K562 (cell line): ENCODE data around the gene PSMD1. TPM values are rescaled to one million over a fixed set of nuclear protein-coding genes. Genes with fewer than 3 reads are reported as not detected.
A peak's percentile ranks its signal among the peaks of the same experiment; 100 is the strongest.

Experiments
- ATAC-seq: fragments of 200-7000 bp; cut with Tn5 transposase; 3 replicates; pipeline ENCODE4 v1.9.1; 2020; ENCODE audit warnings: moderate library complexity
- BruUV-seq: library from RNA; stranded (reverse); fragments of 400-500 nt; replicated peaks from 2 replicates; lab custom pipeline; 2021; lab: Mats Ljungman, UMichigan
- CTCF ChIA-PET: fragments of 300-600 bp; formaldehyde crosslinking; extraction: SDS; loops from one replicate; lab custom pipeline; 2021; ENCODE audit warnings: low intra/inter-chr PET ratio; lab: Yijun Ruan, JAX
- POLR2A ChIA-PET: fragments of 300-600, 350-650 bp; sonication (Branson Sonifier 250); formaldehyde crosslinking; extraction: SDS; loops from one replicate; lab custom pipeline; 2021; ENCODE audit warnings: antibody characterized with exemption, inconsistent platforms; lab: Yijun Ruan, JAX
- DNase-seq, 4 experiments: peaks; one replicate each; pipeline versions ENCODE4 v3.0.0 to v3.0.0-alpha.2; 2011 to 2018; ENCODE audit warnings: low spot score in 3 of 4, mixed read lengths in 3 of 4; ENCODE audit errors: extremely low read depth in 1 of 4
- FAIRE-seq: peaks from 2 replicates; lab custom pipeline; 2011; peaks lifted over from hg19 to GRCh38; lab: Jason Lieb, UNC
- H2AFZ ChIP-seq: 2 replicates; pipeline ENCODE4 v1.6.0; 2011; ENCODE audit warnings: low read depth, low read length, control low read depth, inconsistent platforms
- H3K27ac ChIP-seq: fragments of 200-600 bp; 3 replicates; pipeline ENCODE4 v1.8.0; 2011; ENCODE audit warnings: low read depth, mild to moderate bottlenecking, control low read depth, inconsistent platforms, low read length, moderate library complexity, mixed read lengths; ENCODE audit errors: extremely low read depth
- H3K27me3 ChIP-seq, 2 experiments: fragments of 300-600 bp in 1 of 2; 2 replicates in 1 of 2; 3 replicates in 1 of 2; pipeline versions ENCODE4 v1.6.0 to v1.8.0; 2011; ENCODE audit warnings: inconsistent platforms in 2 of 2, low read length in 2 of 2, mild to moderate bottlenecking in 1 of 2, mixed read lengths in 1 of 2, moderate library complexity in 1 of 2; ENCODE audit not compliant: control insufficient read depth in 2 of 2, insufficient read depth in 2 of 2
- H3K36me3 ChIP-seq: fragments of 300-600 bp; 3 replicates; pipeline ENCODE4 v1.8.0; 2011; ENCODE audit warnings: mild to moderate bottlenecking, low read length, inconsistent platforms; ENCODE audit not compliant: control insufficient read depth, insufficient read depth
- H3K4me1 ChIP-seq, 2 experiments: fragments of 200-600 bp in 1 of 2; replicated peaks in 1 of 2; 2 replicates in 1 of 2; 3 replicates in 1 of 2; pipeline versions ENCODE4 v1.5.1 to v1.8.0; 2011; ENCODE audit warnings: inconsistent platforms in 2 of 2, low read length in 2 of 2, mild to moderate bottlenecking in 1 of 2, mixed read lengths in 1 of 2, moderate library complexity in 1 of 2; ENCODE audit not compliant: control insufficient read depth in 2 of 2, insufficient read depth in 2 of 2
- H3K4me2 ChIP-seq: 2 replicates; pipeline ENCODE4 v1.6.1; 2011; ENCODE audit warnings: low read length, control low read depth, inconsistent platforms, mixed read lengths; ENCODE audit not compliant: insufficient read depth
- H3K4me3 ChIP-seq: fragments of 200-600 bp; sonication (generic), shearing (Covaris generic); 2 replicates; pipeline ENCODE4 v1.5.1; 2016; ENCODE audit warnings: control low read depth, inconsistent platforms
- H3K79me2 ChIP-seq: fragments of 200-600 bp; 3 replicates; pipeline ENCODE4 v1.8.0; 2011; ENCODE audit warnings: low read length, inconsistent platforms; ENCODE audit not compliant: control insufficient read depth, insufficient read depth
- H3K9ac ChIP-seq, 2 experiments: 2 replicates each; pipeline versions ENCODE4 v1.6.0 to v1.6.1; 2011; ENCODE audit warnings: low read depth in 2 of 2, low read length in 2 of 2, control low read depth in 1 of 2, inconsistent platforms in 1 of 2, mild to moderate bottlenecking in 1 of 2, mixed read lengths in 1 of 2; ENCODE audit not compliant: insufficient read depth in 1 of 2
- H3K9me1 ChIP-seq: one replicate; pipeline ENCODE4 v1.6.0; 2011; ENCODE audit warnings: inconsistent platforms, mild to moderate bottlenecking, low read length, moderate library complexity; ENCODE audit not compliant: control insufficient read depth, insufficient read depth
- H3K9me3 ChIP-seq: replicated peaks from 2 replicates; pipeline ENCODE4 v1.5.1; 2011; ENCODE audit warnings: low read depth, low read length, inconsistent platforms; ENCODE audit not compliant: control insufficient read depth, insufficient read depth
- H4K20me1 ChIP-seq: replicated peaks from 2 replicates; pipeline ENCODE4 v1.6.1; 2011; ENCODE audit warnings: low read length, inconsistent platforms, mixed read lengths; ENCODE audit not compliant: control insufficient read depth, insufficient read depth
- CBFA2T3 ChIP-seq: fragments of 450-650 bp; IDR thresholded peaks from 2 replicates; pipeline ENCODE4 v1.6.1; 2017
- ERF ChIP-seq: fragments of 450-650 bp; formaldehyde crosslinking; IDR thresholded peaks from 2 replicates; pipeline ENCODE4 v1.4.0; 2020; ENCODE audit warnings: mild to moderate bottlenecking, mixed read lengths
- ESRRB ChIP-seq: fragments of 250-450 bp; sonication (Bioruptor Pico); IDR thresholded peaks from 2 replicates; pipeline ENCODE4 v1.5.0; 2020; ENCODE audit warnings: mild to moderate bottlenecking, moderate library complexity, borderline replicate concordance
- HDAC1 ChIP-seq, 2 experiments: fragments of 450-650 bp; IDR thresholded peaks; 2 replicates each; pipeline ENCODE4 v1.6.1; 2016 to 2017; ENCODE audit warnings: inconsistent platforms in 1 of 2, mild to moderate bottlenecking in 1 of 2, moderate library complexity in 1 of 2
- HNRNPUL1 ChIP-seq: fragments of 200-400 bp; formaldehyde crosslinking; IDR thresholded peaks from 2 replicates; pipeline ENCODE4 v1.6.1; 2017; ENCODE audit warnings: low read length
- PTBP1 ChIP-seq: fragments of 200-400 bp; formaldehyde crosslinking; IDR thresholded peaks from 2 replicates; pipeline ENCODE4 v1.6.1; 2017; ENCODE audit warnings: low read depth, low read length
- RBBP5 ChIP-seq: fragments of 200-600 bp; sonication (generic); IDR thresholded peaks from 2 replicates; pipeline ENCODE4 v1.6.1; 2012; ENCODE audit warnings: borderline replicate concordance, mild to moderate bottlenecking, low read length, control low read depth, inconsistent platforms; ENCODE audit not compliant: insufficient read depth, poor library complexity, severe bottlenecking
- SAP30 ChIP-seq: fragments of 200-600 bp; sonication (generic); IDR thresholded peaks from 2 replicates; pipeline ENCODE4 v1.6.1; 2012; ENCODE audit warnings: borderline replicate concordance, low read depth, mild to moderate bottlenecking, moderate library complexity, low read length, control low read depth, inconsistent platforms; ENCODE audit not compliant: insufficient read depth, poor library complexity, severe bottlenecking
- TRIM24 ChIP-seq, 2 experiments: fragments of 450-650 bp; IDR thresholded peaks; 2 replicates each; pipeline ENCODE4 v1.6.1; 2016
- WGBS: fragments of 100-300 bp; shearing (Covaris generic); methylation state at CpG from one replicate; pipeline ENCODE4 v1.1.6; 2016; ENCODE audit warnings: low coverage, mixed read lengths; ENCODE audit not compliant: insufficient coverage; ENCODE audit errors: missing lambda C conversion rate; 5-methylcytosine and 5-hydroxymethylcytosine counted together
- in situ Hi-C: fragments of 300-500 bp; cut with MboI; formaldehyde crosslinking; loops from 4 replicates; pipeline ENCODE4 v1.15.0; 2018; ENCODE audit warnings: inconsistent platforms, mixed read lengths
- intact Hi-C: fragments of 100-400 bp; cut with micrococcal nuclease; formaldehyde crosslinking; loops from 2 replicates; pipeline ENCODE4 v1.14.2; 2022
- polyA plus RNA-seq, 8 experiments: library from polyadenylated mRNA; depleted of rRNA in 4 of 8; stranded (reverse) in 5 of 8; unstranded in 3 of 8; fragments of >200 nt; fragmentation: Nextera tagmentation in 2 of 8; fragmentation: Illumina TruSeq in 1 of 8; extraction: Ambion mirVana in 2 of 8; extraction: Trizol in 1 of 8; gene quantifications; 2 replicates each; pipeline versions ENCODE4 v1.2.1 to v1.2.3, GENCODE V29; 2011 to 2014; ENCODE audit warnings: inconsistent platforms in 1 of 8, missing spikeins in 1 of 8
- total RNA-seq, 7 experiments: library from RNA; depleted of rRNA in 6 of 7; stranded (reverse); fragments of >200 nt in 6 of 7; fragmentation: Illumina TruSeq in 2 of 7; extraction: Trizol in 2 of 7; gene quantifications; 2 replicates each; pipeline versions ENCODE4 v1.2.1 to v1.2.3, GENCODE V29; 2011 to 2021; ENCODE audit warnings: low replicate concordance in 1 of 7
- TF ChIP-seq, protein P1 (sequence below): sonication (generic); formaldehyde crosslinking; IDR thresholded peaks from 2 replicates; pipeline ENCODE4 v1.8.1; 2022; ENCODE audit warnings: missing genetic modification reagents
- TF ChIP-seq, protein P2 (sequence below): sonication (generic); IDR thresholded peaks from 2 replicates; pipeline ENCODE4 v1.6.1; 2016
- TF ChIP-seq, protein P3 (sequence below): fragments of 250-450 bp; sonication (Bioruptor Pico); IDR thresholded peaks from 2 replicates; pipeline ENCODE4 v1.8.0; 2021; ENCODE audit warnings: moderate library complexity, mild to moderate bottlenecking, inconsistent platforms
- TF ChIP-seq, protein P4 (sequence below): fragments of 250-450 bp; sonication (Bioruptor Pico); IDR thresholded peaks from 2 replicates; pipeline ENCODE4 v1.9.0; 2021; ENCODE audit warnings: mild to moderate bottlenecking
- TF ChIP-seq, protein P5 (sequence below), 2 experiments: fragments of 250-450 bp in 1 of 2; fragments of 450-650 bp in 1 of 2; sonication (Bioruptor Pico) in 1 of 2; IDR thresholded peaks; 2 replicates each; pipeline versions ENCODE4 v1.6.1 to v1.8.0; 2016 to 2021; ENCODE audit warnings: mild to moderate bottlenecking in 2 of 2, moderate library complexity in 2 of 2, missing compliant biosample characterization in 1 of 2, missing genetic modification characterization in 1 of 2
- TF ChIP-seq, protein P6 (sequence below): sonication (generic); formaldehyde crosslinking; IDR thresholded peaks from 2 replicates; pipeline ENCODE4 v1.8.1; 2023; ENCODE audit warnings: mild to moderate bottlenecking, missing genetic modification reagents, moderate library complexity

PSMD1 gene
- total and polyA plus RNA-seq, 9 of the 15 experiments (the other 6 are each of a cell fraction or from before 2014, with no cell fraction given): 100 to 257 (median 147) TPM

DNA sequence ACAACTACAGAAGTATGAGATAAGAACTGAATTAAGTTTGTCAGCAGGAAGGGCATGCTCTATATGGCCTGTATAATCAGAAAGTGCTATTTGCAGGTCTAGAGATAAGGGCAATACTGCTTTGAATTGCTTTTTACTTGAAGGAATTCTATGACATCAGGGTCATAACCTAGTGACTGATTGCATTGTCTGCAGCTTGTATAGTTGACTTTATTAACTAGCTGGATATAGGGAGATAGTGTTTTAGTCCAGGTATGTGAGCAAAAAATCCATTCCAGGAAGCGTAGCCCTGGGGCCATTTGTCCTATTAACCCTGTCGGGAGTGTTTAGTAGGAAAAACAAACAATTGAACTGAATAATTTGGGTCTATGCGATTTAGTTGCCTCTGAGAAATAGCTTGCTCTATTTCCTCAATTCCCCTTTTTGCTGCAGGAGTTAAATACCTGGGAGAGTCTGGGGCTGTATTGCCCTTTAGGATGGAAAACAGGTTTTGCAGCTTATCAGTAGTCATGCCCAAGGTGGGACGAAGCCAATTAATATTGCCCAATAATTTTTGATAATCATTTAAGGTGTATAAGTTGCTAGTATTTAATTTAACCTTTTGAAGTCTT is 38.2 kb downstream of the PSMD1 start:
- Histone ChIP-seq H4K20me1 (no peaks in the 10 kb centered on the region; the same call in 1 of the 2 replicates), H3K9me3 (no peaks in the 10 kb centered on the region), H3K79me2 (no peaks in the 10 kb centered on the region; the same call in 2 of the 3 replicates), H3K36me3 (peaks cover 49% of the 10 kb centered on the region), H3K27ac (no peak overlapping the region), H2AFZ (no peak overlapping the region), H3K27me3 (no peaks in the 10 kb centered on the region), H3K4me1 (no peaks in the 10 kb centered on the region; a peak in 1 of 5 replicates), H3K4me2 (no peak overlapping the region), H3K4me3 (no peak overlapping the region), H3K9me1 (no peaks in the 10 kb centered on the region), H3K9ac (no peak overlapping the region)
- DNase-seq (no peak), ATAC-seq (no peak), FAIRE-seq (no peak)
- WGBS: 75% methylated on average over 4 of the region's 4 CpGs
- intact Hi-C loops: no loop called here
- in situ Hi-C loops: no loop called here
- CTCF ChIA-PET: no interaction called here
- POLR2A ChIA-PET: no interaction called here
- no TSS peak for BruUV-seq
- no peak for TF ChIP-seq HNRNPUL1
- TF ChIP-seq, protein P1, sequence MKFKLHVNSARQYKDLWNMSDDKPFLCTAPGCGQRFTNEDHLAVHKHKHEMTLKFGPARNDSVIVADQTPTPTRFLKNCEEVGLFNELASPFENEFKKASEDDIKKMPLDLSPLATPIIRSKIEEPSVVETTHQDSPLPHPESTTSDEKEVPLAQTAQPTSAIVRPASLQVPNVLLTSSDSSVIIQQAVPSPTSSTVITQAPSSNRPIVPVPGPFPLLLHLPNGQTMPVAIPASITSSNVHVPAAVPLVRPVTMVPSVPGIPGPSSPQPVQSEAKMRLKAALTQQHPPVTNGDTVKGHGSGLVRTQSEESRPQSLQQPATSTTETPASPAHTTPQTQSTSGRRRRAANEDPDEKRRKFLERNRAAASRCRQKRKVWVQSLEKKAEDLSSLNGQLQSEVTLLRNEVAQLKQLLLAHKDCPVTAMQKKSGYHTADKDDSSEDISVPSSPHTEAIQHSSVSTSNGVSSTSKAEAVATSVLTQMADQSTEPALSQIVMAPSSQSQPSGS (CRISPR knock-in tag): no peak
- TF ChIP-seq, protein P2, sequence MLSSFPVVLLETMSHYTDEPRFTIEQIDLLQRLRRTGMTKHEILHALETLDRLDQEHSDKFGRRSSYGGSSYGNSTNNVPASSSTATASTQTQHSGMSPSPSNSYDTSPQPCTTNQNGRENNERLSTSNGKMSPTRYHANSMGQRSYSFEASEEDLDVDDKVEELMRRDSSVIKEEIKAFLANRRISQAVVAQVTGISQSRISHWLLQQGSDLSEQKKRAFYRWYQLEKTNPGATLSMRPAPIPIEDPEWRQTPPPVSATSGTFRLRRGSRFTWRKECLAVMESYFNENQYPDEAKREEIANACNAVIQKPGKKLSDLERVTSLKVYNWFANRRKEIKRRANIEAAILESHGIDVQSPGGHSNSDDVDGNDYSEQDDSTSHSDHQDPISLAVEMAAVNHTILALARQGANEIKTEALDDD: peak; percentile 46; the same call in 1 of the 2 replicates
- no peak for TF ChIP-seq HDAC1 (IDR thresholded peaks at IDR 0.05)
- TF ChIP-seq SAP30: no peak
- TF ChIP-seq, protein P3, sequence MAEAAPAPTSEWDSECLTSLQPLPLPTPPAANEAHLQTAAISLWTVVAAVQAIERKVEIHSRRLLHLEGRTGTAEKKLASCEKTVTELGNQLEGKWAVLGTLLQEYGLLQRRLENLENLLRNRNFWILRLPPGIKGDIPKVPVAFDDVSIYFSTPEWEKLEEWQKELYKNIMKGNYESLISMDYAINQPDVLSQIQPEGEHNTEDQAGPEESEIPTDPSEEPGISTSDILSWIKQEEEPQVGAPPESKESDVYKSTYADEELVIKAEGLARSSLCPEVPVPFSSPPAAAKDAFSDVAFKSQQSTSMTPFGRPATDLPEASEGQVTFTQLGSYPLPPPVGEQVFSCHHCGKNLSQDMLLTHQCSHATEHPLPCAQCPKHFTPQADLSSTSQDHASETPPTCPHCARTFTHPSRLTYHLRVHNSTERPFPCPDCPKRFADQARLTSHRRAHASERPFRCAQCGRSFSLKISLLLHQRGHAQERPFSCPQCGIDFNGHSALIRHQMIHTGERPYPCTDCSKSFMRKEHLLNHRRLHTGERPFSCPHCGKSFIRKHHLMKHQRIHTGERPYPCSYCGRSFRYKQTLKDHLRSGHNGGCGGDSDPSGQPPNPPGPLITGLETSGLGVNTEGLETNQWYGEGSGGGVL (CRISPR knock-in tag): no peak
- no peak for TF ChIP-seq ESRRB (CRISPR knock-in tag)
- TF ChIP-seq TRIM24 (IDR thresholded peaks at IDR 0.05): no peak
- TF ChIP-seq, protein P4, sequence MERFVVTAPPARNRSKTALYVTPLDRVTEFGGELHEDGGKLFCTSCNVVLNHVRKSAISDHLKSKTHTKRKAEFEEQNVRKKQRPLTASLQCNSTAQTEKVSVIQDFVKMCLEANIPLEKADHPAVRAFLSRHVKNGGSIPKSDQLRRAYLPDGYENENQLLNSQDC: no peak
- no peak for TF ChIP-seq ERF (CRISPR knock-in tag)
- TF ChIP-seq, protein P5, sequence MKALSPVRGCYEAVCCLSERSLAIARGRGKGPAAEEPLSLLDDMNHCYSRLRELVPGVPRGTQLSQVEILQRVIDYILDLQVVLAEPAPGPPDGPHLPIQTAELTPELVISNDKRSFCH (CRISPR knock-in tag; IDR thresholded peaks at IDR 0.05): no peak
- TF ChIP-seq, protein P5 (tag; IDR thresholded peaks at IDR 0.05): no peak
- no peak for TF ChIP-seq RBBP5
- TF ChIP-seq, protein P6, sequence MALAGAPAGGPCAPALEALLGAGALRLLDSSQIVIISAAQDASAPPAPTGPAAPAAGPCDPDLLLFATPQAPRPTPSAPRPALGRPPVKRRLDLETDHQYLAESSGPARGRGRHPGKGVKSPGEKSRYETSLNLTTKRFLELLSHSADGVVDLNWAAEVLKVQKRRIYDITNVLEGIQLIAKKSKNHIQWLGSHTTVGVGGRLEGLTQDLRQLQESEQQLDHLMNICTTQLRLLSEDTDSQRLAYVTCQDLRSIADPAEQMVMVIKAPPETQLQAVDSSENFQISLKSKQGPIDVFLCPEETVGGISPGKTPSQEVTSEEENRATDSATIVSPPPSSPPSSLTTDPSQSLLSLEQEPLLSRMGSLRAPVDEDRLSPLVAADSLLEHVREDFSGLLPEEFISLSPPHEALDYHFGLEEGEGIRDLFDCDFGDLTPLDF (CRISPR knock-in tag): no peak
- no peak for TF ChIP-seq PTBP1
- peak; percentile 24; the same call in 1 of the 2 replicates for TF ChIP-seq CBFA2T3
